ENCODE measurements around the gene FASTK. TPM values are rescaled to one million over a fixed set of nuclear protein-coding genes. Genes with fewer than 3 reads are reported as not detected.
"Not testable (repeated sequence)": the region's sequence is repeated elsewhere in the genome, so short reads cannot be mapped to it uniquely, and the experiment has no call there.

Gene FASTK
- total RNA-seq, 1 donor from 2014 or later, result 79.4 TPM

DNA sequence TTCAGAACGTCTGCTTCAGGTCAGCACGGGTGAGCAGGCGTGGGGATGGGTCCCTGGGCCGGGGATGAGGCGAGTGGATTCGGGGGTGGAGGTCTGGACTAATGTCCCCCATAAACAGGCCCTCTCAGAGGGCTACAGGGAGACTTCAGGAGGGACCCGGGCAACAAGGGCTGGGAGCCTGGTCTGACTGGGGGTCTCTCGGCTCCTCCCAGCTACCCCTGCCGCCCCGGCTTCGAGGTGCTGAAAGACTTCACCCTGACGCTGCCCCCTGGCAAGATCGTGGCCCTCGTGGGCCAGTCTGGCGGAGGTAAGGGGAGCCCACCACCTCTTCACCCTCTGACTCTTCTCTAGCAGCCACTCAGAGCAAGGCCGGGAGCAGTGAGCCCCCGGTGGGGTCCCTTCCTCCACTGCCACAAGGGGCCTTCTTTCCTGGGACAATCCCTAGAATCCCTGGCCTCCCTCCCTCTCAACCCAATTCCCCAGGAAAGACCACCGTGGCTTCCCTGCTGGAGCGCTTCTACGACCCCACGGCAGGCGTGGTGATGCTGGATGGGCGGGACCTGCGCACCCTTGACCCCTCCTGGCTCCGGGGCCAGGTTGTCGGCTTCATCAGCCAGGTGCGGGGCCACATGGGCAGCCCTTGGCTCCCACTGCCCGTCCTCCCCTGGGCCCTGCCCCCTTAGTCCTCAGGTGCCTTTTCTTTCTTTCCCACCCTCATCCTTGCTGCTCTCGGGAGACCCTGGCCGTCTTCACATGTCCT, 39.8 kb downstream of the FASTK start:
- intact Hi-C loops (cut with micrococcal nuclease), result no loop called here
- ATAC-seq (no peak), DNase-seq (no peak)

DNA sequence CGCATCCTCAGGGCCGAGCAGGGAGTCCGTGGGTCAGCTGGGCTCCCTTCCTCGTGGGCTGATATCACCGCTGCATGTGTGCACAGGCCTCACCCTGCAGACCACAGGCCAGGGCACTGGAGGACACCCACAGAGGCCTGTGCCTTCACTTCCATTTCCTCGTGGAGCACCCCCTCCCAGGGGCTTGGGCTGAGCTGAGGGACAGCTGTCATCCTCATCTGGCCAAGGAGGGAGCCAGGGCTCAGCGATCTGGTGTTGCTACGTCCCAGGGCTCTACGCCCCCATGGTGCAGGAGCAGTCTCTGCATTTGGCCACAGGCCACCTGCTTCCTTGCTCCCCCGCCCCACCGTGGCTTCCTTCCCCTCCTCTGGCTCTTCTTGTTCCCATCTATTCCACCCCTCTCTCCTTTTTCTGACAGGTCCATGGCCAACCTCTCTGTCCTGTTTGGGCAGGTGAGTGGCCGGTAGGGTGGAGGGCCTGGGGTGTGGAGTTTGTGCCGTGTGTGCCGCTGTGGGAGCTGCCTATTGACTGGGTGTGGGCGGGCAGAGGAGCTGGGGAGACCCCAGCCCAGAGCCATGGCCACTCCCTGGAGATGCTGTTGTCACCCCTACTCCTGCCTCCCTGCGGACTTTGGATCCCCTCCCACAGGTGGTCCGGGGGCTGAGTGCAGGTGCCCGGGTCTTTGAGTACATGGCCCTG, 40.6 kb downstream of the FASTK start:
- DNase-seq (no peak), ATAC-seq (peak; percentile 4)
- intact Hi-C loops (cut with micrococcal nuclease), result no loop called here

DNA sequence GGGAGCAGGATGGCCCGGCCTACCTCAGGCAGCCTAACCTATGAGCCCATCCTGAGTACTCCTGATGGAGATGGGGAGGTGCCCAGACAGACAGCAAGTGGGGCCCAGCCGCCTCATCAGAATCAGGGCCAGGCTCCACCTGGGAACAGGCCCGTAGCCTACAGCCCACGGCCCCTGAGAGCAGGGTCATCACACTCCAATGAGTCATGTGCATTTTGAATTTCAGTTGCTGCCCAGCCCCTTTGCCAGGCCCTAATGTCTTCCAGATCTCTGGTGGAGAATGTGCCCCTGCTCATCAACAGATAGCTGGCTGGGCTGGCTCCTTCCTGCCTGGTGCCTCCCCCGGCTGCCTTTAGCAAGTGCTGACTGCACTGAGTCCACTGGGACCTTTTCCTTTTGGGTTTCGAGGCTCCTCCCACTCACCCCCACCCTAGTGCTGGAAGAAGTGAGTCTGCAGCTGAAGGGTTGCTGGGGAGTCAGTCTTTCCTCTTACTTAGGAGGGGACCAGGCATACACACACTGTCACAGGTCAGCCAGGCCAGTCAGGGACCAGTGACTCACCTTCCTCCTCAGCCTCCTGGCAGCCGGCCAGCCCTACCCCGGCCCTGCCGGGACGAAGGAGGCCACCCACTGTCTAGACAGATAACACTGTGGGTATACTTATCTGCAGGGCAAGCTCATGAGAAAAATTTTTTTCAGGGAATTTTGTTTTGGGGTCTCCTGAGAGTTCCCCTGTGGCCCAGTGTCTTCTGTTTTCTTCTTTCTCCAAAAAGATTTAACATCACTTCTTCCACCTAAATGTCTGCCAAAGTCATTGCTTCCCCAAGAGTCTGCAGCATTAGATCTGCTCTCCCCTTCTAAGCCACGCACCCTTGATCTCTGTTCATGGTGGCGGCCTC, 41.4 kb downstream of the FASTK start:
- DNase-seq, result peak; percentile 67
- peak; percentile 48 for ATAC-seq
- intact Hi-C loops (cut with micrococcal nuclease), result no loop called here

DNA sequence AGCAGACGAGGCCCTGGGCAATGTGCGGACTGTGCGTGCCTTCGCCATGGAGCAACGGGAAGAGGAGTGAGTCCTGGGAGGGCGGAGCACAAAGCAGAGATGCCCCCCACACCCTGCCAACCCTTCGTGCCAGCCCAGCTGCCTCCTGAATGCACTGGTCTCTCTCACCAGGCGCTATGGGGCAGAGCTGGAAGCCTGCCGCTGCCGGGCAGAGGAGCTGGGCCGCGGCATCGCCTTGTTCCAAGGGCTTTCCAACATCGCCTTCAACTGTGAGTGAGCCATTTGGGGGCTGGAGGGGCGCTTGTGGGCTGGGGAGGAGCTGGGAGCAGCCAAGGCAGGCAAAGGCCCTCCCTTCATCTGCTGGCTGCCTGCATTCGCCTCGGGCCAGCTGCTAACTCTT, 44.7 kb downstream of the FASTK start:
- ATAC-seq (no peak), DNase-seq (no peak)
- intact Hi-C loops (cut with micrococcal nuclease), result no loop called here

DNA sequence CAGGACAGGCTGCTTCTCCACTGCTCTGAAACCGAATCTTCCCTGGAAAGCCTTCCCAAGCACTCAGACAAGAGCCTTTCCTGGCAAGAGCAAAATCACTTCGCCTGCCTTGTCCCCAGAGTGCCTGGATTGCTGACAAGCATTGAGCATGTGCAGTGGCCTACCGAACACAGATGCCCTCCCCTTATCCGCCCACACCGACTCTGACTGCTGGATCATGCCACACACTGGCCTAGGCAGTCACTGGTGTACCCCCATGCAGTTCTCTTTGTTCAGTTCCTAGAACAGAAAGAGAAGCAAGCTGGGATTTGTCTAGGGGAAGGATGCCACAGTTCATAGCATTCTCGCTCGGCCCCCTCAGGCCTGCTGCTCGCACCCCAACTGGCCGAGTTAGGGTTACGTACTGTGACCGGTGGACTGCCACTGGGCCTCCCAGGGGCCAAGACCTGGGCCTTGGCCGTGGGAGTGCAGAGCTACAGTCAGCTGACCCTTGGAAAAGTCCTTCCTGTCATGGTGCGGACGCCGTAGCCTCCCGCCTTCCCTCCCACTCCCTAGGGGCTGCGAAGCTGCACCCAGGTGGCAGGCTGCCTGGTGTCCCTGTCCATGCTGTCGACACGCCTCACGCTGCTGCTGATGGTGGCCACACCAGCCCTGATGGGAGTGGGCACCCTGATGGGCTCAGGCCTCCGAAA, 45.4 kb downstream of the FASTK start:
- DNase-seq (peak; percentile 51), ATAC-seq (peak; percentile 76)
- intact Hi-C loops (cut with micrococcal nuclease), result no loop called here

- DNase-seq, result no peak
- ATAC-seq, result no peak
- intact Hi-C loops (cut with micrococcal nuclease), result no loop called here
These were observed 46.1 kb downstream of the FASTK start for GRCh38 chr7:151034312-151035025.

- intact Hi-C loops (cut with micrococcal nuclease), result no loop called here
- DNase-seq, result no peak
- ATAC-seq, result no peak
These were observed 46.8 kb downstream of the FASTK start for GRCh38 chr7:151033864-151034249.

GRCh38 chr7:151032936-151033863, 47.4 kb downstream of the FASTK start:
- intact Hi-C loops (cut with micrococcal nuclease), result no loop called here
- ATAC-seq (no peak), DNase-seq (no peak)

GRCh38 chr7:151031011-151031410, 49.6 kb downstream of the FASTK start:
- DNase-seq (no peak), ATAC-seq (no peak)
- intact Hi-C loops (cut with micrococcal nuclease), result no loop called here

- DNase-seq, result no peak
- intact Hi-C loops (cut with micrococcal nuclease), result no loop called here
- no peak for ATAC-seq
These were observed 51.6 kb downstream of the FASTK start for GRCh38 chr7:151028948-151029501.

GRCh38 chr7:151028131-151028947, 52.3 kb downstream of the FASTK start, which contains the start of gene ABCB8:
TSS of gene ABCB8 (plus strand) at chr7:151028450. CDS start at chr7:151028516, 66 bp downstream.
- ATAC-seq (peak; percentile 95), DNase-seq (peak; percentile 97)
- intact Hi-C loops (cut with micrococcal nuclease), result no loop called here

DNA sequence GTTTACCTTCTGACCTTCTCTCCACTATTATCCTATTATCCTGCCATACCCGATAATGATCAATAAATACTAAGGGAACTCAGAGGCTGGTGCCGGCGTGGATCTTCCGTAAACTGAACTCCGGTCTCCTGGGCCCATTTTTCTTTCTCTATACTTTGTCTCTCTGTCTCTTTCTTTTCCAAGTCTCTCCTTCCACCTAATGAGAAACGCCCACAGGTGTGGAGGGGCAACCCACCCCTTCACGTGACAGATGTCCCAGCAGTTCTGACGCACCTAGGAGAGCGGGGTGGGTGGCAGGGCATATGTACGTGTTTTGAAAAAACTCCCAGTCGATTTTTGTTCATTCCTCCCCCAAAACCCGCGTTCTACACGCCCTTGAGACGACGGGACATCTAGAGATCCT, 52.9 kb downstream of the FASTK start:
- ATAC-seq; intact Hi-C loops (cut with micrococcal nuclease); DNase-seq: not testable (repeated sequence)

GRCh38 chr7:151026771-151027727, 53.6 kb downstream of the FASTK start:
- intact Hi-C loops (cut with micrococcal nuclease); ATAC-seq; DNase-seq: not testable (repeated sequence)

All from left ventricle myocardium superior (tissue), 1 donor.